Neural cell (in vitro differentiated cells): ENCODE results near the gene SLC13A5. TPM values are rescaled to one million over a fixed set of nuclear protein-coding genes. Genes with fewer than 3 reads are reported as not detected.

Experiments
- H2AFZ ChIP-seq: fragments of 200-600, 300-800 bp; sonication (generic), shearing (Covaris generic); 2 replicates; pipeline ENCODE4 v1.6.0; 2014; ENCODE audit warnings: low read depth, mild to moderate bottlenecking, antibody characterized with exemption, low read length, moderate library complexity
- H3F3A ChIP-seq: fragments of 200-600 bp; shearing (Covaris generic); 2 replicates; pipeline ENCODE4 v1.6.1; 2016; ENCODE audit warnings: mild to moderate bottlenecking, moderate library complexity, mixed read lengths, antibody characterized with exemption, low read length; ENCODE audit not compliant: insufficient read depth, poor library complexity, severe bottlenecking
- H3K27ac ChIP-seq: fragments of 200-600, 300-800 bp; sonication (generic), shearing (Covaris generic); 2 replicates; pipeline ENCODE4 v1.5.1; 2014; ENCODE audit warnings: mild to moderate bottlenecking, low read length, moderate library complexity
- H3K27me3 ChIP-seq: fragments of 300-800, 200-600 bp; sonication (generic), shearing (Covaris generic); 2 replicates; pipeline ENCODE4 v1.6.0; 2014; ENCODE audit warnings: mild to moderate bottlenecking, low read depth, low read length, moderate library complexity; ENCODE audit not compliant: insufficient read depth
- H3K36me3 ChIP-seq: fragments of 300-800, 200-600 bp; sonication (generic), shearing (Covaris generic); 2 replicates; pipeline ENCODE4 v1.5.1; 2014; ENCODE audit warnings: mild to moderate bottlenecking, antibody characterized with exemption, low read length, moderate library complexity; ENCODE audit not compliant: insufficient read depth
- H3K4me2 ChIP-seq: fragments of 300-800, 200-600 bp; sonication (generic), shearing (Covaris generic); 2 replicates; pipeline ENCODE4 v1.6.0; 2014; ENCODE audit warnings: mild to moderate bottlenecking, low read length
- H3K4me3 ChIP-seq: fragments of 300-800, 200-600 bp; sonication (generic), shearing (Covaris generic); 2 replicates; pipeline ENCODE4 v1.5.1; 2014; ENCODE audit warnings: mild to moderate bottlenecking, low read length, moderate library complexity
- H3K79me2 ChIP-seq: fragments of 200-600 bp; shearing (Covaris generic); replicated peaks from 2 replicates; pipeline ENCODE4 v1.6.0; 2014; ENCODE audit warnings: mild to moderate bottlenecking, low read length, moderate library complexity; ENCODE audit not compliant: insufficient read depth
- H3K9ac ChIP-seq: fragments of 300-800, 200-600 bp; sonication (generic), shearing (Covaris generic); 2 replicates; pipeline ENCODE4 v1.6.1; 2016; ENCODE audit warnings: mild to moderate bottlenecking, low read length, mixed read lengths
- H3K9me2 ChIP-seq: fragments of 200-600 bp; shearing (Covaris generic); 2 replicates; pipeline ENCODE4 v1.6.1; 2016; ENCODE audit warnings: mild to moderate bottlenecking, low read length, mixed read lengths; ENCODE audit not compliant: insufficient read depth
- H3K9me3 ChIP-seq: fragments of 200-600, 300-800 bp; sonication (generic), shearing (Covaris generic); 2 replicates; pipeline ENCODE4 v1.6.1; 2016; ENCODE audit warnings: mild to moderate bottlenecking, mixed run types, low read length, moderate library complexity, mixed read lengths
- H4K20me1 ChIP-seq: fragments of 200-600 bp; shearing (Covaris generic); 2 replicates; pipeline ENCODE4 v1.6.1; 2016; ENCODE audit warnings: mild to moderate bottlenecking, mixed run types; ENCODE audit not compliant: insufficient read depth
- EP300 ChIP-seq: fragments of 450-650 bp; conservative IDR thresholded peaks from 2 replicates; pipeline ENCODE4 v1.6.1; 2014; ENCODE audit warnings: antibody characterized with exemption, mild to moderate bottlenecking, moderate library complexity; ENCODE audit not compliant: poor library complexity, severe bottlenecking
- EZH2 ChIP-seq: fragments of 200-600, 300-800 bp; shearing (Covaris generic), sonication (generic); IDR thresholded peaks from 2 replicates; pipeline ENCODE4 v1.6.1; 2014; ENCODE audit warnings: antibody characterized with exemption, low read length, borderline replicate concordance, mild to moderate bottlenecking; ENCODE audit not compliant: insufficient read depth, poor library complexity, severe bottlenecking
- MXI1 ChIP-seq: fragments of 450-650 bp; conservative IDR thresholded peaks from 2 replicates; pipeline ENCODE4 v1.6.1; 2014; ENCODE audit warnings: antibody characterized with exemption, mild to moderate bottlenecking; ENCODE audit not compliant: poor library complexity, severe bottlenecking
- POLR2AphosphoS5 ChIP-seq: IDR thresholded peaks from 2 replicates; pipeline ENCODE4 v1.6.1; 2012
- RAD21 ChIP-seq: fragments of 450-650 bp; conservative IDR thresholded peaks from 2 replicates; pipeline ENCODE4 v1.6.1; 2014; ENCODE audit warnings: antibody characterized with exemption, mild to moderate bottlenecking, moderate library complexity
- REST ChIP-seq: IDR thresholded peaks from 2 replicates; pipeline ENCODE4 v1.6.1; 2012; ENCODE audit warnings: borderline replicate concordance
- SMC3 ChIP-seq: fragments of 450-650 bp; conservative IDR thresholded peaks from 2 replicates; pipeline ENCODE4 v1.6.1; 2014; ENCODE audit warnings: antibody characterized with exemption, mild to moderate bottlenecking, moderate library complexity; ENCODE audit not compliant: poor library complexity
- TAF1 ChIP-seq: IDR thresholded peaks from 2 replicates; pipeline ENCODE4 v1.6.1; 2012; ENCODE audit warnings: low read depth
- polyA plus RNA-seq: library from polyadenylated mRNA; depleted of rRNA; stranded (reverse); fragments of >200 nt; gene quantifications from 2 replicates; pipeline ENCODE4 v1.2.3, GENCODE V29; 2014
- TF ChIP-seq, protein P1 (sequence below): fragments of 450-650 bp; IDR thresholded peaks from 2 replicates; pipeline ENCODE4 v1.5.1; 2014; ENCODE audit warnings: antibody characterized with exemption, mild to moderate bottlenecking, moderate library complexity; ENCODE audit not compliant: poor library complexity, severe bottlenecking

SLC13A5 gene
- polyA plus RNA-seq, 1 donor from 2014 or later = not detected

- H3K9ac ChIP-seq = peak overlapping the region; percentile 31
- H3K79me2 ChIP-seq = peaks cover 6% of the 10 kb centered on the region
- H3K4me3 ChIP-seq = peak overlapping the region; percentile 71
- no peaks in the 10 kb centered on the region for H3K9me3 ChIP-seq
- no peak overlapping the region for H2AFZ ChIP-seq
- no peaks in the 10 kb centered on the region for H3F3A ChIP-seq
- no peaks in the 10 kb centered on the region for H4K20me1 ChIP-seq
- H3K9me2 ChIP-seq = no peaks in the 10 kb centered on the region
- no peaks in the 10 kb centered on the region for H3K36me3 ChIP-seq
- no peak overlapping the region for H3K27ac ChIP-seq
- peaks cover 38% of the 10 kb centered on the region for H3K27me3 ChIP-seq
- H3K4me2 ChIP-seq = peak overlapping the region; percentile 37
- TF ChIP-seq EP300 (no peak), EZH2 (no peak)
- TF ChIP-seq, protein P1, sequence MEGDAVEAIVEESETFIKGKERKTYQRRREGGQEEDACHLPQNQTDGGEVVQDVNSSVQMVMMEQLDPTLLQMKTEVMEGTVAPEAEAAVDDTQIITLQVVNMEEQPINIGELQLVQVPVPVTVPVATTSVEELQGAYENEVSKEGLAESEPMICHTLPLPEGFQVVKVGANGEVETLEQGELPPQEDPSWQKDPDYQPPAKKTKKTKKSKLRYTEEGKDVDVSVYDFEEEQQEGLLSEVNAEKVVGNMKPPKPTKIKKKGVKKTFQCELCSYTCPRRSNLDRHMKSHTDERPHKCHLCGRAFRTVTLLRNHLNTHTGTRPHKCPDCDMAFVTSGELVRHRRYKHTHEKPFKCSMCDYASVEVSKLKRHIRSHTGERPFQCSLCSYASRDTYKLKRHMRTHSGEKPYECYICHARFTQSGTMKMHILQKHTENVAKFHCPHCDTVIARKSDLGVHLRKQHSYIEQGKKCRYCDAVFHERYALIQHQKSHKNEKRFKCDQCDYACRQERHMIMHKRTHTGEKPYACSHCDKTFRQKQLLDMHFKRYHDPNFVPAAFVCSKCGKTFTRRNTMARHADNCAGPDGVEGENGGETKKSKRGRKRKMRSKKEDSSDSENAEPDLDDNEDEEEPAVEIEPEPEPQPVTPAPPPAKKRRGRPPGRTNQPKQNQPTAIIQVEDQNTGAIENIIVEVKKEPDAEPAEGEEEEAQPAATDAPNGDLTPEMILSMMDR = peak; percentile 42
Observed at GRCh38 chr17:6654841-6655731, 58.1 kb downstream of the SLC13A5 start.

- peak overlapping the region; percentile 71 for H3K4me3 ChIP-seq
- no peaks in the 10 kb centered on the region for H3K36me3 ChIP-seq
- no peak for TF ChIP-seq RAD21
- TF ChIP-seq EZH2 = no peak
- TF ChIP-seq MXI1 = no peak
- TF ChIP-seq SMC3 = no peak
- TF ChIP-seq, protein P1 = no peak
- no peak for TF ChIP-seq EP300
- no peak for TF ChIP-seq REST
- TF ChIP-seq TAF1 = no peak
- no peak for TF ChIP-seq POLR2AphosphoS5
- peak overlapping the region; percentile 51 for H2AFZ ChIP-seq
- H3K27me3 ChIP-seq = peaks cover 29% of the 10 kb centered on the region
- H4K20me1 ChIP-seq = no peaks in the 10 kb centered on the region
- no peaks in the 10 kb centered on the region for H3K9me3 ChIP-seq
- H3K79me2 ChIP-seq = peaks cover 30% of the 10 kb centered on the region
- H3K27ac ChIP-seq = peak overlapping the region; percentile 81
- peak overlapping the region; percentile 74 for H3K9ac ChIP-seq
- no peaks in the 10 kb centered on the region for H3K9me2 ChIP-seq
- peak overlapping the region; percentile 82 for H3K4me2 ChIP-seq
- no peaks in the 10 kb centered on the region for H3F3A ChIP-seq
Observed at GRCh38 chr17:6651919-6652452, 61.2 kb downstream of the SLC13A5 start.
